C4-2B (cell line): ENCODE results near the gene ATXN1.

Source experiments
- H3K27ac ChIP-seq: fragments of 450-650 bp; 2 replicates; pipeline ENCODE4 v1.5.1; 2017
- ZFX ChIP-seq: fragments of 450-650 bp; IDR thresholded peaks from 2 replicates; pipeline ENCODE4 v1.6.1; 2017
- TF ChIP-seq, protein P1 (sequence below): fragments of 450-650 bp; conservative IDR thresholded peaks from 2 replicates; pipeline ENCODE4 v1.5.1; 2017; ENCODE audit warnings: mild to moderate bottlenecking

The ATXN1 gene

GRCh38 chr6:16429669-16430068, 331.6 kb downstream of the ATXN1 start:
- TF ChIP-seq, protein P1, sequence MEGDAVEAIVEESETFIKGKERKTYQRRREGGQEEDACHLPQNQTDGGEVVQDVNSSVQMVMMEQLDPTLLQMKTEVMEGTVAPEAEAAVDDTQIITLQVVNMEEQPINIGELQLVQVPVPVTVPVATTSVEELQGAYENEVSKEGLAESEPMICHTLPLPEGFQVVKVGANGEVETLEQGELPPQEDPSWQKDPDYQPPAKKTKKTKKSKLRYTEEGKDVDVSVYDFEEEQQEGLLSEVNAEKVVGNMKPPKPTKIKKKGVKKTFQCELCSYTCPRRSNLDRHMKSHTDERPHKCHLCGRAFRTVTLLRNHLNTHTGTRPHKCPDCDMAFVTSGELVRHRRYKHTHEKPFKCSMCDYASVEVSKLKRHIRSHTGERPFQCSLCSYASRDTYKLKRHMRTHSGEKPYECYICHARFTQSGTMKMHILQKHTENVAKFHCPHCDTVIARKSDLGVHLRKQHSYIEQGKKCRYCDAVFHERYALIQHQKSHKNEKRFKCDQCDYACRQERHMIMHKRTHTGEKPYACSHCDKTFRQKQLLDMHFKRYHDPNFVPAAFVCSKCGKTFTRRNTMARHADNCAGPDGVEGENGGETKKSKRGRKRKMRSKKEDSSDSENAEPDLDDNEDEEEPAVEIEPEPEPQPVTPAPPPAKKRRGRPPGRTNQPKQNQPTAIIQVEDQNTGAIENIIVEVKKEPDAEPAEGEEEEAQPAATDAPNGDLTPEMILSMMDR: no peak
- no peak for TF ChIP-seq ZFX

GRCh38 chr6:16427124-16427523, 334.1 kb downstream of the ATXN1 start:
- H3K27ac ChIP-seq: no peak overlapping the region

More at GRCh38 chr6:16429669-16430068, 331.6 kb downstream of the ATXN1 start:
- no peak overlapping the region for H3K27ac ChIP-seq

DNA sequence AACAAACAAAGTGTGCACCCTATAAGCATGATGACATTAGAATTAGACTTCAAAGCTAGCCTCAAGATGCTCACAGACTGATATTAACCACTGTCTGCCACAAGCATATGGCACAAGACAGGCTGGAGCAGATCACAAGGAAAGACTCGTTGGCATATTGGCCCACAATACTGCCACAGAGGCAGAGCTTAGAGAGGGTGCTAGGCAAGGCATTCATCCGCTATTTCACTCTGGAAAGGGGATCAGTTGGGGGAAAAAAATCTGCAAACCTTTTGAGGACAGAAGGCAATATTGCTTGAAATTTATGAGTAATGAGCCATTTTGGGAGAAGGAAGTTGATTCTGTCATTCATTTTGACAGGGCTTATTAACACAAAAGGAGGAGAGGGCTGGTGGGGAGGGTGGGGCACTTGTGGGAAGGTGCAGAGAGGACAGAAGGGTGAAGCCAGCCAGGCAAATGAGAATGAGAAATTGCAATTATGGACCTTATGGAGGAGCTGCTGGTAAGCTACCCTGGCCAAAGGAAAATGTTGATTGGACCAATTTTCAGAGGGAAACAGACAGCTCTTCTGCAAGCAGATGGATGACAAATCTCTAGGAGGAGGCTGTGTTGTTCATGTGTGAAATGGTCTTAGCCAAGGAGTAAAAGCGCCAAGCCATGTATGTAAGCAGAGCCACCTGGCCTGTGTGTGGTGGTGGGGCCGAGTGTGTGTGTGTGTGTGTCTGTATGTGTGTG, 335.2 kb downstream of the ATXN1 start:
- TF ChIP-seq, protein P1: no peak
- TF ChIP-seq ZFX: no peak
- H3K27ac ChIP-seq: no peak overlapping the region

More at GRCh38 chr6:16427124-16427523, 334.1 kb downstream of the ATXN1 start:
- no peak for TF ChIP-seq ZFX
- TF ChIP-seq, protein P1: no peak

GRCh38 chr6:16421462-16421960, 339.7 kb downstream of the ATXN1 start:
- no peak overlapping the region for H3K27ac ChIP-seq
- TF ChIP-seq, protein P1: no peak
- TF ChIP-seq ZFX: no peak

DNA sequence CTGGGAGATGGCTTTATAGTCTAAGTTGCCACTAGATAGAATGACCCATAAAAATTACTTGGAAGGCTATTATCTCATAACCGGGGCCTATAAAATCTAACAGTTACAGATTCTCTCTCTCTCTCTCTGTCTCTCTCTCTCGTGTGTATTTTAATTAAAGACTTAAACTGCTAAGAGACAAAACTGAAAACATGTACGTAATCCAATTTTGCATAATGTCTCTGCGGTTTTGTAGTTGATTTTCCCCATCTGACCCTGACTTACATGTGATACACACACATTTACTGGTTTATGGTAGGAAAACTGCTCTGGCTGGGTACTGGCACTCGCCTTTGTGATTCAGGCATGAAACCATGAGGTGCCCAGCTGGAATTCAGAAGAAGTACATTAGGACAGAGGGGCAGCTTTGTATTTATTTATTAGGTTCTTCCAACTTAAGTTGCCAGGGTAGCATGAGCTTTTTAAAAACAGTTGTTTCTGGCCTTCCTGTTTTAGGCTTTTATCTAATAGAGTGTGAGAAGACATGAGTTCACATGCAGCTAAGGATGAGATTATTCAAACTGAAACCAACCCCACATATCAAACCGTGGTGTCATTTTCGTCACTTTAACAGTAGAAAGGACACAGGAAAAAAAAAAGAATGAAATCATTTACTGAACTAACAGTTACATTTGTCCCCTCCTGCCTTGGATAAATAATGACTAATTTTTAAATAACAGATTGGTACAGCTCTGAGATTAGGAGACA, 340.4 kb downstream of the ATXN1 start:
- no peak overlapping the region for H3K27ac ChIP-seq
- no peak for TF ChIP-seq ZFX
- TF ChIP-seq, protein P1: no peak

GRCh38 chr6:16420337-16420714, 340.9 kb downstream of the ATXN1 start:
- TF ChIP-seq, protein P1: no peak
- TF ChIP-seq ZFX: no peak
- H3K27ac ChIP-seq: no peak overlapping the region

DNA sequence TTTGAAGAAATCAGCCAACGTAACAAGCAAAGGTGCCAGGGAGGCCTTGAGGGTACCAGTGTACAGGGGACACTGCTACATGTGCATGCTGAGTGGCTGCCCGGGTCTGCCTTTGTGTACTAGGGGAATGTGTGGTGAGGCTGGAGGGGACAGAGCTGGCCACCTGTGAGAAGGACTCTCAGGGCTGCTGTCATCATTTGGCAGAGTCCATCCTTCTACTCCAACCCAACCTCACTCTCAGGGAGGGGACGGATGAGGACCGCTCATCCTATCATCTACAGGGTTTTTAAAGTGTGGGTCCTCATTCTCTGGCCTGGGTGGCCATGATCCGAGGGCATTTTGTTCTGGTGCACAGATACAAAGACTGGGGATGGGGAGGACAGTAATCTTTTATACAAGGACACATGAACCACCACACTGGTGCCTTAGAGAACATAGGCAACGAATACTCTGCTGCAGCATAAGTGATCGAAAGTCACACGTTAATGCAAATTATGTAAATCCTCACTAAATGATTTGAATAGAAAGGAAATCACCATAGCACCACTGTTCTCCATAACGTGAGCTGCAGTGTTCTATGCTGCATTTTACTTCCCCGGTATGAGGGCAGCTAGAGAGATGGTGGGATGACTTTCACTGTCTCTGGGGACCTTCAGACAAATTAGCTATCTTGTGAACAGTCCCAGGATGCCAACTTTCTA, 341.5 kb downstream of the ATXN1 start:
- H3K27ac ChIP-seq: no peak overlapping the region
- TF ChIP-seq, protein P1: no peak
